OCI-LY7 (cell line): ENCODE measurements around the gene PPFIA3. TPM values are rescaled to one million over a fixed set of nuclear protein-coding genes. Genes with fewer than 3 reads are reported as not detected.

Source experiments
- BruUV-seq: library from RNA; stranded (reverse); fragments of 400-500 nt; replicated peaks from 2 replicates; lab custom pipeline; 2021; lab: Mats Ljungman, UMichigan
- CTCF ChIA-PET: fragments of 300-600 bp; sonication (Branson Sonifier 250); formaldehyde crosslinking; loops from one replicate; lab custom pipeline; 2022; ENCODE audit warnings: antibody characterized with exemption; ENCODE audit not compliant: unreplicated experiment; lab: Charles Lee
- POLR2A ChIA-PET: fragments of 300-600 bp; sonication (Branson Sonifier 250); formaldehyde crosslinking; loops from one replicate; lab custom pipeline; 2022; ENCODE audit warnings: antibody characterized with exemption; lab: Charles Lee
- DNase-seq: peaks from one replicate; pipeline ENCODE4 v3.0.0-alpha.2; 2015; ENCODE audit warnings: low spot score
- H2AFZ ChIP-seq: fragments of 200-600 bp; sonication (generic), shearing (Covaris generic); 2 replicates; pipeline ENCODE4 v1.6.1; 2014; ENCODE audit warnings: mild to moderate bottlenecking, antibody characterized with exemption, low read length, moderate library complexity
- H3K27ac ChIP-seq: fragments of 200-600 bp; sonication (generic); 2 replicates; pipeline ENCODE4 v1.5.1; 2014; ENCODE audit warnings: mixed run types, low read depth, mild to moderate bottlenecking, moderate library complexity, low read length, inconsistent platforms; ENCODE audit not compliant: poor library complexity, severe bottlenecking
- H3K36me3 ChIP-seq: fragments of 200-600 bp; sonication (generic); 2 replicates; pipeline ENCODE4 v1.6.1; 2014; ENCODE audit warnings: mild to moderate bottlenecking, antibody characterized with exemption, low read length, moderate library complexity, mixed read lengths; ENCODE audit not compliant: insufficient read depth
- H3K4me1 ChIP-seq: fragments of 200-600 bp; sonication (generic); 2 replicates; pipeline ENCODE4 v1.5.1; 2014; ENCODE audit warnings: mild to moderate bottlenecking, low read length; ENCODE audit not compliant: insufficient read depth, poor library complexity, severe bottlenecking
- H3K4me2 ChIP-seq: fragments of 200-600 bp; sonication (generic); 2 replicates; pipeline ENCODE4 v1.6.1; 2014; ENCODE audit warnings: mild to moderate bottlenecking, low read length
- H3K4me3 ChIP-seq: fragments of 200-600 bp; sonication (generic); 2 replicates; pipeline ENCODE4 v1.5.1; 2014; ENCODE audit warnings: mild to moderate bottlenecking, low read depth, low read length; ENCODE audit not compliant: poor library complexity, severe bottlenecking
- H3K79me2 ChIP-seq: fragments of 200-600 bp; sonication (generic); 2 replicates; pipeline ENCODE4 v1.6.1; 2016; ENCODE audit warnings: low read depth, mild to moderate bottlenecking, low read length, moderate library complexity, mixed read lengths; ENCODE audit not compliant: insufficient read depth
- H3K9me2 ChIP-seq: fragments of 200-600 bp; sonication (generic); 2 replicates; pipeline ENCODE4 v1.6.1; 2016; ENCODE audit warnings: mild to moderate bottlenecking, low read length, mixed read lengths; ENCODE audit not compliant: insufficient read depth
- H3K9me3 ChIP-seq: fragments of 200-600 bp; sonication (generic); 2 replicates; pipeline ENCODE4 v1.6.1; 2014; ENCODE audit warnings: mild to moderate bottlenecking, mixed run types, low read length, mixed read lengths
- H4K20me1 ChIP-seq: fragments of 200-600 bp; sonication (generic); 2 replicates; pipeline ENCODE4 v1.6.1; 2014; ENCODE audit warnings: mild to moderate bottlenecking, antibody characterized with exemption, low read length, moderate library complexity, mixed read lengths; ENCODE audit not compliant: insufficient read depth
- EZH2phosphoT487 ChIP-seq: fragments of 200-600 bp; sonication (generic); IDR thresholded peaks from 2 replicates; pipeline ENCODE4 v1.6.1; 2018; ENCODE audit warnings: low read depth, borderline replicate concordance, mild to moderate bottlenecking, mixed run types, antibody characterized with exemption, low read length, moderate library complexity, mixed read lengths
- intact Hi-C: fragments of 100-400 bp; cut with micrococcal nuclease; formaldehyde crosslinking; loops from one replicate; pipeline ENCODE4 v1.10.0; 2022; ENCODE audit not compliant: unreplicated experiment
- total RNA-seq, 2 experiments: library from RNA; depleted of rRNA in 1 of 2; stranded (reverse); fragments of >200 nt in 1 of 2; shearing (Covaris generic) in 1 of 2; gene quantifications; 2 replicates each; pipeline ENCODE4 v1.2.3, GENCODE V29; 2014 to 2022
- TF ChIP-seq, protein P1 (sequence below): fragments of 200-600 bp; sonication (generic); conservative IDR thresholded peaks from 2 replicates; pipeline ENCODE4 v1.5.1; 2014; ENCODE audit warnings: mild to moderate bottlenecking, antibody characterized with exemption, low read length, moderate library complexity, mixed read lengths

PPFIA3 gene
- total RNA-seq, 2 experiments from 2014 or later = 17.8 to 21.2 TPM

DNA sequence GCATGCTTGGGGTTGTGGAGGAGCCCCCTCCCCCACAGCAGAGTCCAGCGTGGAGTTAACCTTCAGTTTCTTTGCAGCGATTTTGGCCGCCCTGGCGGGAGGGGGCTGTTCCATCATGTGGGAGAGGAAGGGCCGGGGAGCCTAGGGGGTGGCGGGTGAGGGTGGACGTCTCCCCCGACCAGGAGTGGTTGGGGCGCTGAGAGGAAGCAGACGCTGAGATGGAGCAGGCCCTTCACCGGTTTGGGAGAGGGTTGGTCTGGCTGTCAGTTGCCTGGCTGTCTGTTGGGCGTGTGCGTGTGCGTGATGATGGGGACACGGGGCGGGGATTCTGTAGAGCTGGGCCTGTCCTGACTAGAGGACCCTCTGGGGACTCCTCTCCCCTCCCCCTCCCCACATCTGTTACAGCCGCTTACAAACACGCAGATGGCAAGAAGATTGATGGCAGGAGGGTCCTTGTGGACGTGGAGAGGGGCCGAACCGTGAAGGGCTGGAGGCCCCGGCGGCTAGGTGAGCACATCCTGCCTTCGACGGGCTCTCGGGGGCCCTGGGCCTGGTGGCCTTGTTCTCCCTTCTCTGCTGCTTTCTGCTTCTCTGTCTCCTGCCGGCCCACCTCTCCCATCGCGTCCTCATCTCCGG, 15.0 kb upstream of the PPFIA3 start:
- Histone ChIP-seq H3K9me2 (no peaks in the 10 kb centered on the region), H3K79me2 (no peaks in the 10 kb centered on the region), H4K20me1 (no peaks in the 10 kb centered on the region), H3K4me1 (no peaks in the 10 kb centered on the region), H2AFZ (no peak overlapping the region), H3K4me2 (no peak overlapping the region), H3K9me3 (no peaks in the 10 kb centered on the region), H3K36me3 (peaks cover 97% of the 10 kb centered on the region), H3K4me3 (no peak overlapping the region), H3K27ac (no peak overlapping the region)
- ChIA-PET CTCF (no interaction called here), POLR2A (interaction anchor here (0.6 kb wide), 1 partner anchor 328 kb away, joined by 5 read pairs; no protein-coding TSS in a partner anchor)
- no peak for DNase-seq
- TF ChIP-seq EZH2phosphoT487 = no peak
- TF ChIP-seq, protein P1, sequence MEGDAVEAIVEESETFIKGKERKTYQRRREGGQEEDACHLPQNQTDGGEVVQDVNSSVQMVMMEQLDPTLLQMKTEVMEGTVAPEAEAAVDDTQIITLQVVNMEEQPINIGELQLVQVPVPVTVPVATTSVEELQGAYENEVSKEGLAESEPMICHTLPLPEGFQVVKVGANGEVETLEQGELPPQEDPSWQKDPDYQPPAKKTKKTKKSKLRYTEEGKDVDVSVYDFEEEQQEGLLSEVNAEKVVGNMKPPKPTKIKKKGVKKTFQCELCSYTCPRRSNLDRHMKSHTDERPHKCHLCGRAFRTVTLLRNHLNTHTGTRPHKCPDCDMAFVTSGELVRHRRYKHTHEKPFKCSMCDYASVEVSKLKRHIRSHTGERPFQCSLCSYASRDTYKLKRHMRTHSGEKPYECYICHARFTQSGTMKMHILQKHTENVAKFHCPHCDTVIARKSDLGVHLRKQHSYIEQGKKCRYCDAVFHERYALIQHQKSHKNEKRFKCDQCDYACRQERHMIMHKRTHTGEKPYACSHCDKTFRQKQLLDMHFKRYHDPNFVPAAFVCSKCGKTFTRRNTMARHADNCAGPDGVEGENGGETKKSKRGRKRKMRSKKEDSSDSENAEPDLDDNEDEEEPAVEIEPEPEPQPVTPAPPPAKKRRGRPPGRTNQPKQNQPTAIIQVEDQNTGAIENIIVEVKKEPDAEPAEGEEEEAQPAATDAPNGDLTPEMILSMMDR = no peak
- no TSS peak for BruUV-seq
- intact Hi-C loops = no loop called here

DNA sequence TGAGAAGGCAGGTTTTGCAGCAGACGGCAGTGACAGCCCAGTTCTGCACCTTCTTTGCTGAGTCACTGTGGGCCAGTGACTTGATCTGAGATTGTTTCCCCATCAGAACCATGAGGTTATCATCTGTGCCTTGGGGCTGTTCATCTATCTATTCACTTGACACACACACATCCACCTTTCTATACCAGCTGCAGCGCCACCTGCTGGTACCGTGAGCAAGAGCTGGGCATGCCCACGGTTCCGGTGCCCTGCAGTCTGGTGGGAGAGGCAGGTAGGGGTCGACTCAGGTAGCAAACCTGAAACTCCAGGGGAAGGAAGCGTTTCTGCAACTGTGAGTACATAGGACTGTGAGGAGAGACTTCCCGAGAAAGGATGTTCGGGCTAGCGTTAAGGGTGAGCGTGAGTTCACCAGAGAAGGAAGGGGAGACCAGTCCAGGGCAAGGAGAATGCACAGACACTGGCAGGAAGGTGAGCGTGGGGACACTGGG, 12.7 kb upstream of the PPFIA3 start:
- Histone ChIP-seq H3K36me3 (peaks cover 81% of the 10 kb centered on the region), H4K20me1 (no peaks in the 10 kb centered on the region), H3K9me3 (no peaks in the 10 kb centered on the region), H2AFZ (no peak overlapping the region), H3K79me2 (no peaks in the 10 kb centered on the region), H3K4me1 (no peaks in the 10 kb centered on the region), H3K4me2 (no peak overlapping the region), H3K27ac (no peak overlapping the region), H3K9me2 (no peaks in the 10 kb centered on the region), H3K4me3 (no peak overlapping the region)
- no TSS peak for BruUV-seq
- DNase-seq = peak; percentile 73
- intact Hi-C loops = no loop called here
- POLR2A ChIA-PET = no interaction called here
- TF ChIP-seq, protein P1 = peak; percentile 91
- TF ChIP-seq EZH2phosphoT487 = no peak
- CTCF ChIA-PET = interaction anchor here (1.0 kb wide), 1 partner anchor 11 kb away, joined by 4 read pairs; no protein-coding TSS in a partner anchor
